HUES48 (cell line): Measurements from ENCODE around the gene NLK.
"Not testable (repeated sequence)": the region's sequence is repeated elsewhere in the genome, so short reads cannot be mapped to it uniquely, and the experiment has no call there.

ENCODE experiments used
- H3K27ac ChIP-seq: one replicate; pipeline ENCODE4 v1.7.0; 2013; ENCODE audit warnings: low read depth, low read length, inconsistent platforms
- H3K27me3 ChIP-seq: 2 replicates; pipeline ENCODE4 v1.6.1; 2013; ENCODE audit warnings: mild to moderate bottlenecking, low read length; ENCODE audit not compliant: control insufficient read depth, insufficient read depth
- H3K36me3 ChIP-seq: 2 replicates; pipeline ENCODE4 v1.6.1; 2013; ENCODE audit warnings: low read length; ENCODE audit not compliant: control insufficient read depth, insufficient read depth
- H3K4me1 ChIP-seq: 2 replicates; pipeline ENCODE4 v1.6.1; 2013; ENCODE audit warnings: mild to moderate bottlenecking, low read length; ENCODE audit not compliant: control insufficient read depth, insufficient read depth
- H3K4me3 ChIP-seq: 2 replicates; pipeline ENCODE4 v1.5.1; 2013; ENCODE audit warnings: mild to moderate bottlenecking, low read depth, low read length
- H3K9ac ChIP-seq: 2 replicates; pipeline ENCODE4 v1.6.1; 2013; ENCODE audit warnings: mild to moderate bottlenecking, low read depth, low read length, moderate library complexity
- H3K9me3 ChIP-seq: 2 replicates; pipeline ENCODE4 v1.6.1; 2013; ENCODE audit warnings: low read length; ENCODE audit not compliant: control insufficient read depth, insufficient read depth

The NLK gene

DNA sequence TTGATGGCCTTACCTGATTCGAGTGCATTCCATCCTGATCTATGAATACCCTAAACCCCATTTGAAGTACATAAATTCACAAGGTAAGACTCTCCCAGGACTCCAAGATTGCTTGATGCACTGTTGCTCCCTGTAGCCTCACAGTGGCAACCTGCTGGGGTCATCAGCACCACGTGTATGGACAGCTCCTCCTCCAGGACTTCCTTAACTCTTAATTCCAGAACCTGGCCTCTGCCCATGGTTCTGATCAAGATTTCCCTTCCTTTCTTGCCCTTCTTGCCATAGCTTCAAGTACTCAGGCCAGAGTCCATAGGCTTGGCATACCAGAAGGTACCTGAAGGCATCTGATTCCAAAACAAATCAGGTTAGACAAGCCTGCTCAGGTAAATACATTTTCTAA, 34.0 kb upstream of the NLK start:
- H3K4me3 ChIP-seq, result no peak overlapping the region
- H3K27me3 ChIP-seq, result no peaks in the 10 kb centered on the region
- no peaks in the 10 kb centered on the region for H3K4me1 ChIP-seq
- no peak overlapping the region for H3K9ac ChIP-seq
- H3K36me3 ChIP-seq, result no peaks in the 10 kb centered on the region
- no peaks in the 10 kb centered on the region for H3K9me3 ChIP-seq
- no peak overlapping the region for H3K27ac ChIP-seq

DNA sequence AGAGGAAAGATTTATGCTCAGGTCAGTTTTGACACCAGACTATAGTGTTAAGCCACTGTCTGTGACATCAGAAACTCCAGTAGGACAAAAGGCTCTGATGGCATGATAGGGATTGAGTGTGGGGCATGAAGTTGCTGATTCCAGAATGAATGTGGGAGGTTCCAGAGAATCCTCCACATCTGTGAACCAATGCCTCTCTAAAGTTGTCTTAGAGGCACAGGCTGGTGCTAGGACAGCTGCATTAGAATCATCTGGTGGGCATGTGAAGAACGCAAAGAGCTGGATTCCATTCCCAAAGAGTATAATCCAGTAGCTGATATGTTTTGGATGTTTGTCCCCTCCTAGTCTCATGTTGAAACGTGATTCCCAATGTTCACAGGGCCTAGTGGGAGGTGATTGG, 32.1 kb upstream of the NLK start:
- Histone ChIP-seq H3K4me3 (no peak overlapping the region), H3K27ac (no peak overlapping the region), H3K27me3 (no peaks in the 10 kb centered on the region), H3K36me3 (no peaks in the 10 kb centered on the region), H3K4me1 (no peaks in the 10 kb centered on the region), H3K9me3 (no peaks in the 10 kb centered on the region), H3K9ac (no peak overlapping the region)

DNA sequence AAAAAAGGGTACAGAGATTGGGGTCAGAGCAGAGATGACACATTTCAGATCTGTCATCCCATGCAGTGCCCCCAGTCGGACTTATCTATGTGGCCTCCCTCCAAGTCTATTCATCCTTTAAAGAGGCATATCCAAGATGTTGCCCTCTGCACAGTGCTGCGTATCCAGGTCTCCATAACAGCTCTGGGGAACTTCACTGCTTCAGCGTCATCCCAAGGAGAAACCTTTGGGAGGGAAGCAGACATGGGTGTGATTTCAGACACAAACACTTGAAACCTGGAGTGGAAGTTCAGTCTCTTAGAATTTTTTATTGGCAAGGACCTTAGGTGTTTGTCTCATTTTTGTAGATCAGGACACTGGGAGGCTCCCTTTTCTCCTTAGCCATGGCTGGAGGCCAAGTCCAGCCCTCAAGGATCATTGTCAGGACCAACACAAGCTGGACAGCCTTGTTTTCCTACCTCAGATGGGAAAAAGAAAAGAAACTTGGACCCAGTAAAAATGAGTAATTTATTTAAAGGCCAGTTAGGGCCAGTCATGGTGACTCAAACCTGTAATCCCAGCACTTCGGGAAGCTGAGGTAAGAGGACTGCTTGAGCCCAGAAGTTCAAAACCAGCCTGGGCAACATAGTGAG, 23.9 kb upstream of the NLK start:
- Histone ChIP-seq H3K9ac (no peak overlapping the region), H3K27me3 (no peaks in the 10 kb centered on the region), H3K4me3 (no peak overlapping the region), H3K9me3 (no peaks in the 10 kb centered on the region), H3K27ac (no peak overlapping the region), H3K36me3 (no peaks in the 10 kb centered on the region), H3K4me1 (no peaks in the 10 kb centered on the region)

DNA sequence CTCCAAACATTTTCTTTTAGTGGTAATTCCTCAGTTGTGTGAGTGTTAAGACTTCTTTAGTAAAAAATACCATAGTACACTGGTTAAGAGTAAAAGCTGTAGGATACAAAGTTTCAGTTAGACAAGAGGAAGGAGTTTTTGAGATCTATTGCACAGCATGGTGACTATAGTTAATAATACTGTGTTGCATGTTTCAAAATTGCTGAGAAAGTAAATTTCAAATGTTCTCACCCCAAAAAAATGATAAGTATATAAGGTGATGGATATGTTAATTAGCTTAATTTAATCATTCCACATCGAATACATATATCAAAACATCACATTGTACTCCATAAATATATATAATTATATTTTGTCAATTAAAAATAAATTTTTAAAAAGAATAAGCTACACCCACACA, 22.0 kb upstream of the NLK start:
- H3K9ac ChIP-seq, result no peak overlapping the region
- no peaks in the 10 kb centered on the region for H3K4me1 ChIP-seq
- no peaks in the 10 kb centered on the region for H3K9me3 ChIP-seq
- H3K27ac ChIP-seq, result no peak overlapping the region
- H3K36me3 ChIP-seq, result no peaks in the 10 kb centered on the region
- H3K4me3 ChIP-seq, result no peak overlapping the region
- H3K27me3 ChIP-seq, result no peaks in the 10 kb centered on the region

DNA sequence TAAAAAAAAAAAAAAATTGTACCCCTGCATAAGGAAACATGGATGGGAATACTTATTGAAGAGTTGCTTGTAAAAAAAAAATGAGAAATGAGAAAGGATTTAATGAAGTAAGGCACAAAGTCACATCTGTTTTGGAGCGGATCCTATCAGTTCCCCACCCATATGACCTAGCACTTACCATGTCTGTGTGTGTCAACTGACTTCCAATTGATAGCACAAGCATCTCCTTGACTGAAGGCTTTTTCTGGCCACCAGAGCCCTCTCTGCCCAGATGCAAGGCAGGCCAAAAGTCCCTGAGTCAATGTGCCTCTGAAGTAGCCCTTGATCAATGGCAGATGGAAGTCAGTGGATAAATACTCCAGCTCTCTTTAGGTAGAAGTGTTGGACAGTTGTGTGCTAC, 13.4 kb upstream of the NLK start:
- Histone ChIP-seq H3K4me3 (no peak overlapping the region), H3K27ac (no peak overlapping the region), H3K9ac (no peak overlapping the region), H3K9me3 (no peaks in the 10 kb centered on the region), H3K27me3 (no peaks in the 10 kb centered on the region), H3K36me3 (no peaks in the 10 kb centered on the region), H3K4me1 (no peaks in the 10 kb centered on the region)

DNA sequence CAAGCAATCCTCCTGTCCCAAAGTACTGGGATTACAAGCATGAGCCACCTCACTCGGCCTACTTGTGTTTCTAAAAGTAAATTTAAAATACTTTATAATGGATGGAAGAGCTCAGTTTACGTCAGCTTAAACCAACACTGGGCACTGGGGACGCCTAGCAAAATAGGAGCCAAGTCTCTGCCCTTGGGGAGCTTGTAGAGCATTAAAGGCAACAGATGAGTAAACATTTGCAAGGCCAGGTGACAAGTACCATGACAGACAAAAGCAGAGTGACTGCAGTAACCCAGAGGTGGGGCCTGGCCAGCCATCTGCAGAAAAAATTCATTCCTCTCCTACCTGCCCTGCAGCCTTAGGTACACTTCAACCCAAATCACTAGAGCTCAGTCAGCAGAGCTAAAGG, 12.1 kb upstream of the NLK start:
- H3K9me3 ChIP-seq, result no peaks in the 10 kb centered on the region
- H3K4me3 ChIP-seq, result no peak overlapping the region
- no peaks in the 10 kb centered on the region for H3K27me3 ChIP-seq

DNA sequence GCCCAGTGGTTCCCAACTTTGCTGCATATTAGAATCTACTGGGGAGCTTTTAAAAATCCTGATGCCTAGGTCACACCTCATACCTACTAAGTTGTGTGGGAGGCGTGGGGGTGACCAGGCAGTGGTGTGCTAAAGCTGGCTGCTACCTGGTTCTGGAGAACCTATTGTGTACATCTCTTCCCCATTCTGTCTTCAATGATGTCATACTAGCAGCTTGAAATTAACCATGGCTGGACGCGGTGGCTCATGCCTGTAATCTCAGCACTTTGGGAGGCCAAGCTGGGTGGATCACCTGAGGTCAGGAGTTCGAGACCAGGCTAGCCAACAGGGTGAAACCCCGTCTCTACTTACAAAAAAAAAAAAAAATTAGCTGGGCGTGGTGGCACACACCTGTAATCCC, 11.3 kb upstream of the NLK start:
- H3K27ac ChIP-seq, result no peak overlapping the region
- H3K27me3 ChIP-seq, result no peaks in the 10 kb centered on the region
- H3K4me3 ChIP-seq, result no peak overlapping the region
- H3K9me3 ChIP-seq, result no peaks in the 10 kb centered on the region
- no peaks in the 10 kb centered on the region for H3K4me1 ChIP-seq
- no peak overlapping the region for H3K9ac ChIP-seq
- H3K36me3 ChIP-seq, result no peaks in the 10 kb centered on the region

More for the DNA sequence above, 12.1 kb upstream of the NLK start:
- Histone ChIP-seq H3K36me3 (no peaks in the 10 kb centered on the region), H3K27ac (no peak overlapping the region), H3K4me1 (no peaks in the 10 kb centered on the region), H3K9ac (no peak overlapping the region)

DNA sequence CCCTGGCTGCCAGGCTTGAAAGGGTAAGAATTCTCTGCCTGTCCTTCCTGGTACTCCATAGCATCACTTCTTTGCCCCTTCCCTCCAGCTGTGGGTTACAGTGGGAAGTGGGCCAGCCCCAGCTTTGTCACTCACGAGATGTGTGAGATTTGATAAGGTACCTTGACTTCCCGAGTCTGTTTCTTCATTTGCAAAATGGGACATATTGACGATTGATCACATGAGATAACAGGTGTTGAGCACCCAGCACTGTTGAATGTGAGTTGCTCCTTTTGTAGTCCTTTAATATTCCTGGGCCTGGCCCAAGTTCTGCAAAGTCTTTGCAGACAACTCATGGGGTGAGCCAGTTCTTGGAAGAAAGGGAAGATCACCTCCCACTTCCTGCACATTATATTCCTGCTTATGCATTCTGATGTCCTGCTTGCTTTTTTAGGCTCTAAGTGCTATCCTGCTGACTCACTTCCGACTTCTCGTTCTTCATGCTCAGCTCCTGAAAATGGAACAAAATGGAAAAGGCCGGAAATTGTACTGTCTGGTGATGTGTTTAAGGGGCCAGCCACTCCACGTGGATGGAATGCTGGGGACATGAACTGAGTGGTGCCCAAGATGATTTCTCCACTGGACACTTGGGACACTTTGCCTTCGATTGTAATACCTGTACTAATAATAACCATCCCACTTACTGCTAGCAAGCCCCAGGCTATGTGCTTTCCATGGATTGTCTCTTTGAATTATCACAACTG, 8.3 kb upstream of the NLK start:
- Histone ChIP-seq H3K27ac (no peak overlapping the region), H3K27me3 (no peaks in the 10 kb centered on the region), H3K9me3 (no peaks in the 10 kb centered on the region), H3K36me3 (no peaks in the 10 kb centered on the region), H3K4me3 (no peak overlapping the region), H3K9ac (no peak overlapping the region), H3K4me1 (no peaks in the 10 kb centered on the region)

DNA sequence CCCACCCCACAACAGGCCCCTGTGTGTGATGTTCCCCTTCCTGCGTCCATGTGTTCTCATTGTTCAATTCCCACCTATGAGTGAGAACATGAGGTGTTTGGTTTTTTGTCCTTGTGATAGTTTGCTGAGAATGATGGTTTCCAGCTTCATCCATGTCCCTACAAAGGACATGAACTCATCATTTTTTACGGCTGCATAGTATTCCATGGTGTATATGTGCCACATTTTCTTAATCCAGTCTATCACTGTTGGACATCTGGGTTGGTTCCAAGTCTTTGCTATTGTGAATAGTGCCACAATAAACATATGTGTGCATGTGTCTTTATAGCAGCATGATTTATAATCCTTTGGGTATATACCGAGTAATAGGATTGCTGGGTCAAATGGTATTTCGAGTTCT, 7.0 kb upstream of the NLK start:
- H3K4me1 ChIP-seq, H3K9me3 ChIP-seq, H3K9ac ChIP-seq, H3K36me3 ChIP-seq, H3K27me3 ChIP-seq, H3K4me3 ChIP-seq, H3K27ac ChIP-seq: not testable (repeated sequence)

DNA sequence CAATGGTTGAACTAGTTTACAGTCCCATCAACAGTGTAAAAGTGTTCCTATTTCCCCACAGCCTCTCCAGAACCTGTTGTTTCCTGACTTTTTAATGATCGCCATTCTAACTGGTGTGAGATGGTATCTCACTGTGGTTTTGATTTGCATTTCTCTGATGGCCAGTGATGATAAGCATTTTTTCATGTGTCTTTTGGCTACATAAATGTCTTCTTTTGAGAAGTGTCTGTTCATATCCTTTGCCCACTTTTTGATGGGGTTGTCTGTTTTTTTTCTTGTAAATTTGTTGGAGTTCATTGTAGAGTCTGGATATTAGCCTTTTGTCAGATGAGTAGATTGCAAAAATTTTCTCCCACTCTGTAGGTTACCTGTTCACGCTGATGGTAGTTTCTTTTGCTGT, 6.6 kb upstream of the NLK start:
- H3K4me3 ChIP-seq, result not testable (repeated sequence)

DNA sequence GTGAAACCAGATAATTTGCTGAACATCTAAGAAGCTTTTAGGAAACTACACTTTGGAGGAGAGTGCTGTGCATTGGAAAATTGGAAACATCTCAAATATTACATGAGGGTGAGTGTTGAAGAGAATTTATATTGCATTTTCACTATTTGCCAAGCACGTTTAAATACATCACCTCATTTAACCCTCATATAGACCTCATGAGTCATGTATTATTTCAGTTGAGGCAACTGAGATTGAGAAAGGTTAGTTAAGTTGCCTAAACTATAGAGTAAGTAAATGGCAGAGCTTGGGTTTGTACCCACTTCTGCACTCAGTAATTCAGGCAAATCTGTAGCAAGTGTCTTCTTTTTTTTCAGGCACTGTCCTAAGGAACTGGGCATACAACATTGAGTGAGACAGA, 3.7 kb upstream of the NLK start:
- Histone ChIP-seq H3K4me3 (no peak overlapping the region), H3K9me3 (no peaks in the 10 kb centered on the region), H3K27ac (no peak overlapping the region), H3K27me3 (no peaks in the 10 kb centered on the region), H3K4me1 (peaks cover 9% of the 10 kb centered on the region), H3K9ac (no peak overlapping the region), H3K36me3 (peaks cover 6% of the 10 kb centered on the region; the same call in 1 of the 2 replicates)

More for the DNA sequence above, 6.6 kb upstream of the NLK start:
- H3K27ac ChIP-seq, H3K9ac ChIP-seq, H3K4me1 ChIP-seq, H3K36me3 ChIP-seq, H3K27me3 ChIP-seq, H3K9me3 ChIP-seq: not testable (repeated sequence)
